HepG2 (cell line): ENCODE data around the gene TNFSF13. TPM values are rescaled to one million over a fixed set of nuclear protein-coding genes. Genes with fewer than 3 reads are reported as not detected.

Experiments
- ATRX ChIP-seq: sonication (generic); formaldehyde crosslinking; IDR thresholded peaks from 2 replicates; pipeline ENCODE4 v1.4.0; 2020; ENCODE audit warnings: missing genetic modification reagents, borderline replicate concordance
- CBX1 ChIP-seq: IDR thresholded peaks from one replicate; pipeline ENCODE4 v1.6.1; 2016; ENCODE audit warnings: antibody characterized with exemption, low read depth
- CEBPG ChIP-seq: IDR thresholded peaks from 2 replicates; pipeline ENCODE4 v1.6.1; 2016
- DNMT3B ChIP-seq: conservative IDR thresholded peaks from 2 replicates; pipeline ENCODE4 v1.6.1; 2016; ENCODE audit warnings: missing biosample characterization, control low read depth
- FOXJ3 ChIP-seq: sonication (generic); formaldehyde crosslinking; IDR thresholded peaks from 2 replicates; pipeline ENCODE4 v1.4.0; 2020; ENCODE audit warnings: missing genetic modification reagents, mild to moderate bottlenecking, borderline replicate concordance
- GATA4 ChIP-seq: sonication (generic); IDR thresholded peaks from 2 replicates; pipeline ENCODE4 v1.6.1; 2016; ENCODE audit warnings: antibody characterized with exemption, low read depth, borderline replicate concordance
- MAZ ChIP-seq, 2 experiments: sonication (generic) in 1 of 2; formaldehyde crosslinking in 1 of 2; IDR thresholded peaks; 2 replicates each; pipeline versions ENCODE4 v1.5.0 to v1.6.1; 2012 to 2020; ENCODE audit warnings: low read depth in 2 of 2, mild to moderate bottlenecking in 2 of 2, borderline replicate concordance in 1 of 2, improper control_type of control experiment in 1 of 2, low read length in 1 of 2, missing genetic modification reagents in 1 of 2, moderate library complexity in 1 of 2
- MYNN ChIP-seq: sonication (generic); formaldehyde crosslinking; IDR thresholded peaks from 2 replicates; pipeline ENCODE4 v1.4.0; 2020; ENCODE audit warnings: mild to moderate bottlenecking, low read depth, missing genetic modification reagents
- RELA ChIP-seq: sonication (generic); formaldehyde crosslinking; IDR thresholded peaks from 2 replicates; pipeline ENCODE4 v1.4.0; 2020; ENCODE audit warnings: missing genetic modification reagents
- REST ChIP-seq, 2 experiments: IDR thresholded peaks; 2 replicates each; pipeline ENCODE4 v1.6.1; 2011 to 2012; ENCODE audit warnings: low read length in 2 of 2, borderline replicate concordance in 1 of 2, low read depth in 1 of 2, mild to moderate bottlenecking in 1 of 2, moderate library complexity in 1 of 2
- SALL2 ChIP-seq: sonication (generic); formaldehyde crosslinking; IDR thresholded peaks from 2 replicates; pipeline ENCODE4 v1.8.1; 2023; ENCODE audit warnings: mild to moderate bottlenecking, missing genetic modification reagents, inconsistent platforms
- SIN3B ChIP-seq: fragments of 150-350 bp; IDR thresholded peaks from 2 replicates; pipeline ENCODE4 v1.6.1; 2014; ENCODE audit warnings: low read length
- SNRNP70 ChIP-seq: fragments of 200-400 bp; formaldehyde crosslinking; IDR thresholded peaks from 2 replicates; pipeline ENCODE4 v1.6.1; 2017; ENCODE audit warnings: mild to moderate bottlenecking, low read depth, low read length, moderate library complexity
- SRF ChIP-seq: IDR thresholded peaks from 2 replicates; pipeline ENCODE4 v1.6.1; 2011; ENCODE audit warnings: mild to moderate bottlenecking, low read depth, low read length, moderate library complexity
- TBX2 ChIP-seq: sonication (generic); formaldehyde crosslinking; IDR thresholded peaks from 2 replicates; pipeline ENCODE4 v1.5.0; 2020; ENCODE audit warnings: missing genetic modification reagents, mild to moderate bottlenecking, borderline replicate concordance
- UBTF ChIP-seq: sonication (generic); formaldehyde crosslinking; IDR thresholded peaks from 2 replicates; pipeline ENCODE4 v1.4.0; 2020; ENCODE audit warnings: mild to moderate bottlenecking, missing genetic modification reagents
- ZNF124 ChIP-seq: sonication (generic); formaldehyde crosslinking; IDR thresholded peaks from 2 replicates; pipeline ENCODE4 v1.4.0; 2020; ENCODE audit warnings: missing genetic modification reagents
- ZNF205 ChIP-seq: IDR thresholded peaks from 2 replicates; pipeline ENCODE4 v1.6.1; 2018; ENCODE audit warnings: missing biosample characterization, missing genetic modification reagents
- ZNF251 ChIP-seq: sonication (generic); formaldehyde crosslinking; IDR thresholded peaks from 2 replicates; pipeline ENCODE4 v1.9.0; 2021; ENCODE audit warnings: mild to moderate bottlenecking, missing genetic modification reagents
- ZNF552 ChIP-seq: sonication (generic); formaldehyde crosslinking; IDR thresholded peaks from 2 replicates; pipeline ENCODE4 v1.9.0; 2022; ENCODE audit warnings: missing genetic modification reagents, mild to moderate bottlenecking, borderline replicate concordance
- ZSCAN29 ChIP-seq: sonication (generic); formaldehyde crosslinking; conservative IDR thresholded peaks from 2 replicates; pipeline ENCODE4 v1.4.0; 2020; ENCODE audit warnings: mild to moderate bottlenecking, missing genetic modification reagents
- polyA plus RNA-seq, 8 experiments: library from polyadenylated mRNA; depleted of rRNA in 3 of 8; stranded (reverse) in 7 of 8; unstranded in 1 of 8; fragments of >200 nt; fragmentation: Illumina TruSeq in 4 of 8; extraction: Trizol in 4 of 8; gene quantifications; 2 replicates each; pipeline versions ENCODE4 v1.2.1 to v1.2.3, GENCODE V29; 2011 to 2016; ENCODE audit warnings: low read depth in 4 of 8, missing spikeins in 1 of 8, mixed read lengths in 1 of 8; ENCODE audit not compliant: insufficient read depth in 1 of 8
- total RNA-seq, 5 experiments: library from RNA; depleted of rRNA; stranded (reverse); fragments of >200 nt; fragmentation: Illumina TruSeq; extraction: Trizol; gene quantifications; 2 replicates each; pipeline ENCODE4 v1.2.3, GENCODE V29; 2016; ENCODE audit warnings: low read depth in 1 of 5
- TF ChIP-seq, protein P1 (sequence below): sonication (generic); formaldehyde crosslinking; IDR thresholded peaks from 2 replicates; pipeline ENCODE4 v1.8.0; 2022; ENCODE audit warnings: mild to moderate bottlenecking, missing genetic modification reagents; ENCODE audit not compliant: insufficient replicate concordance
- TF ChIP-seq, protein P2 (sequence below): sonication (generic); formaldehyde crosslinking; IDR thresholded peaks from 2 replicates; pipeline ENCODE4 v1.5.0; 2020; ENCODE audit warnings: missing genetic modification reagents

TNFSF13 gene
- total and polyA plus RNA-seq, 2 of the 13 experiments (the other 11 are each of a cell fraction or from before 2014, with no cell fraction given) = 2.5 to 3.3 TPM

- TF ChIP-seq CBX1 = no peak
- TF ChIP-seq, protein P1, sequence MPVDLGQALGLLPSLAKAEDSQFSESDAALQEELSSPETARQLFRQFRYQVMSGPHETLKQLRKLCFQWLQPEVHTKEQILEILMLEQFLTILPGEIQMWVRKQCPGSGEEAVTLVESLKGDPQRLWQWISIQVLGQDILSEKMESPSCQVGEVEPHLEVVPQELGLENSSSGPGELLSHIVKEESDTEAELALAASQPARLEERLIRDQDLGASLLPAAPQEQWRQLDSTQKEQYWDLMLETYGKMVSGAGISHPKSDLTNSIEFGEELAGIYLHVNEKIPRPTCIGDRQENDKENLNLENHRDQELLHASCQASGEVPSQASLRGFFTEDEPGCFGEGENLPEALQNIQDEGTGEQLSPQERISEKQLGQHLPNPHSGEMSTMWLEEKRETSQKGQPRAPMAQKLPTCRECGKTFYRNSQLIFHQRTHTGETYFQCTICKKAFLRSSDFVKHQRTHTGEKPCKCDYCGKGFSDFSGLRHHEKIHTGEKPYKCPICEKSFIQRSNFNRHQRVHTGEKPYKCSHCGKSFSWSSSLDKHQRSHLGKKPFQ = peak; percentile 65
- 0 out of 2 replicates have a peak, but pooled peaks have one; percentile 15 for TF ChIP-seq ZNF205 (CRISPR knock-in tag)
- TF ChIP-seq, protein P2, sequence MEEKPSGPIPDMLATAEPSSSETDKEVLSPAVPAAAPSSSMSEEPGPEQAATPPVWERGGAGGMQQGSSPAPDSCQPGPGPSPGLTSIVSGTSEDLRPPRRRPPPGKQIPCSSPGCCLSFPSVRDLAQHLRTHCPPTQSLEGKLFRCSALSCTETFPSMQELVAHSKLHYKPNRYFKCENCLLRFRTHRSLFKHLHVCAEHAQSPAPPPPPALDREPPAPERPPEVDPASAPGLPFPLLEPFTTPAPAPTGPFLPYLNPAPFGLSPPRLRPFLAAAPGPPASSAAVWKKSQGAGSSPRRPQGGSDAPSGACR (CRISPR knock-in tag) = peak; percentile 69; the same call in 1 of the 2 replicates
- no peak for TF ChIP-seq REST (IDR thresholded peaks at IDR 0.05; ENCODE audit: borderline replicate concordance in 1 of 2, low read depth in 1 of 2, low read length in 2 of 2)
- no peak for TF ChIP-seq UBTF (CRISPR knock-in tag)
- no peak for TF ChIP-seq MAZ (IDR thresholded peaks at IDR 0.05; ENCODE audit: borderline replicate concordance, low read depth, low read length)
- peak; percentile 94 for TF ChIP-seq MAZ (CRISPR knock-in tag; IDR thresholded peaks at IDR 0.05; ENCODE audit: low read depth)
- peak; percentile 62 for TF ChIP-seq MYNN (CRISPR knock-in tag)
- TF ChIP-seq ATRX (CRISPR knock-in tag) = no peak
- no peak for TF ChIP-seq ZSCAN29
- TF ChIP-seq FOXJ3 (CRISPR knock-in tag) = peak; percentile 41; the same call in 1 of the 2 replicates
- peak; percentile 93; the same call in 1 of the 2 replicates for TF ChIP-seq TBX2 (CRISPR knock-in tag)
- TF ChIP-seq SRF = no peak
- TF ChIP-seq RELA = no peak
- TF ChIP-seq CEBPG = peak; percentile 43; the same call in 1 of the 2 replicates
- TF ChIP-seq ZNF552 (CRISPR knock-in tag) = no peak
- TF ChIP-seq ZNF251 (CRISPR knock-in tag) = no peak
- TF ChIP-seq DNMT3B = peak; percentile 88
- TF ChIP-seq GATA4 = no peak
- 0 out of 2 replicates have a peak, but pooled peaks have one; percentile 12 for TF ChIP-seq ZNF124 (CRISPR knock-in tag)
- TF ChIP-seq SIN3B = no peak
- TF ChIP-seq SALL2 (CRISPR knock-in tag) = 0 out of 2 replicates have a peak, but pooled peaks have one; percentile 51
- TF ChIP-seq SNRNP70 = no peak
These were observed 13.7 kb downstream of the TNFSF13 start (continued) for GRCh38 chr17:7572338-7572587.
